ENCODE data around the gene HNRNPC.

DNA sequence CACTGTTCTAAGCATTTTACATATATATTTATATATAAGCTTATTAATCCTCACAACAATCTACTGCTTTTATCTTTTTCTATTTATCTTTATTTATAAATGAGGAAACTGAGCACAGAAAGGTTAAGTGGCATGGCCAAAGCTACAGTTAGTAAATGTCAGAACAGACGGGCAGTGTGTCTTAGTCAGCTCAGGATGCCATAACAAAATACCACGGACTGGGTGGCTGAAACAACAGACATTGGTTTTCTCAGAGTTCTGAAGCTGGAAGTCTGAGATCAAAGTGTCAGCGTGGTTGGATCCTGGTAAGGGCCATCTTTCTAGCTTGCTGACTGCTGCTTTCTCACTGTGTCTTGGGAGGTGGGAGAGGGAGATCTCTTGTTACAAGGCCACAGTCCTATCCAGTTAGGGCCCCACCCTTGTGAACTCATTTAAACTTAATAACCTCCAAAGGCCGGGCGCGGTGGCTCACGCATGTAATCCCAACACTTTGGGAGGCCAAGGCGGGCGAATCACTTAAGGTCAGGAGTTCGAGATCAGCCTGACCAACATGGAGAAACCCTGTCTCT lies 30.4 kb upstream of the HNRNPC start:
- TF ChIP-seq, protein P1, sequence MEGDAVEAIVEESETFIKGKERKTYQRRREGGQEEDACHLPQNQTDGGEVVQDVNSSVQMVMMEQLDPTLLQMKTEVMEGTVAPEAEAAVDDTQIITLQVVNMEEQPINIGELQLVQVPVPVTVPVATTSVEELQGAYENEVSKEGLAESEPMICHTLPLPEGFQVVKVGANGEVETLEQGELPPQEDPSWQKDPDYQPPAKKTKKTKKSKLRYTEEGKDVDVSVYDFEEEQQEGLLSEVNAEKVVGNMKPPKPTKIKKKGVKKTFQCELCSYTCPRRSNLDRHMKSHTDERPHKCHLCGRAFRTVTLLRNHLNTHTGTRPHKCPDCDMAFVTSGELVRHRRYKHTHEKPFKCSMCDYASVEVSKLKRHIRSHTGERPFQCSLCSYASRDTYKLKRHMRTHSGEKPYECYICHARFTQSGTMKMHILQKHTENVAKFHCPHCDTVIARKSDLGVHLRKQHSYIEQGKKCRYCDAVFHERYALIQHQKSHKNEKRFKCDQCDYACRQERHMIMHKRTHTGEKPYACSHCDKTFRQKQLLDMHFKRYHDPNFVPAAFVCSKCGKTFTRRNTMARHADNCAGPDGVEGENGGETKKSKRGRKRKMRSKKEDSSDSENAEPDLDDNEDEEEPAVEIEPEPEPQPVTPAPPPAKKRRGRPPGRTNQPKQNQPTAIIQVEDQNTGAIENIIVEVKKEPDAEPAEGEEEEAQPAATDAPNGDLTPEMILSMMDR (IDR thresholded peaks at IDR 0.05) = no peak
- no peak for TF ChIP-seq EZH2 (IDR thresholded peaks at IDR 0.05)

All from neural progenitor cell (in vitro differentiated cells).